Gastroesophageal sphincter (tissue), 4 donors: Measurements from ENCODE around the gene SRPK3. TPM values are rescaled to one million over a fixed set of nuclear protein-coding genes. Genes with fewer than 3 reads are reported as not detected.

Source experiments
- ATAC-seq: fragments of 150-250 bp; one replicate; pipeline ENCODE4 v1.9.1; 2016; ENCODE audit warnings: mild to moderate bottlenecking, moderate library complexity
- H3K27ac ChIP-seq, 4 donors: fragments of 200-600 bp; sonication (generic) in 3 of 4; 1 replicate in 3 of 4; 2 replicates in 1 of 4; pipeline ENCODE4 v1.5.1; 2016 to 2019
- H3K27me3 ChIP-seq: fragments of 200-600 bp; sonication (generic); one replicate; pipeline ENCODE4 v1.5.1; 2019
- H3K36me3 ChIP-seq, 2 donors: fragments of 200-600 bp; sonication (generic); one replicate each; pipeline ENCODE4 v1.5.1; 2019; ENCODE audit warnings: control low read depth in 1 of 2
- H3K4me1 ChIP-seq, 3 donors: fragments of 200-600 bp; sonication (generic); 1 replicate in 2 of 3; 2 replicates in 1 of 3; pipeline ENCODE4 v1.5.1; 2016 to 2019; ENCODE audit warnings: control low read depth in 2 of 3
- H3K4me3 ChIP-seq, 2 donors: fragments of 200-600 bp; sonication (generic); one replicate each; pipeline ENCODE4 v1.5.1; 2019; ENCODE audit warnings: mild to moderate bottlenecking in 1 of 2, moderate library complexity in 1 of 2
- H3K9me3 ChIP-seq, 3 donors: fragments of 200-600 bp; sonication (generic); one replicate each; pipeline ENCODE4 v1.5.1; 2017 to 2019; ENCODE audit warnings: control low read depth in 2 of 3
- EP300 ChIP-seq: sonication (generic); formaldehyde crosslinking; IDR thresholded peaks from one replicate; pipeline ENCODE4 v1.6.1; 2017; ENCODE audit warnings: antibody characterized with exemption, mild to moderate bottlenecking
- POLR2A ChIP-seq, 2 donors: fragments of 450-650 bp; IDR thresholded peaks; one replicate each; pipeline ENCODE4 v1.6.1; 2017; ENCODE audit warnings: antibody characterized with exemption in 2 of 2, mild to moderate bottlenecking in 2 of 2, moderate library complexity in 1 of 2
- POLR2AphosphoS5 ChIP-seq: sonication (generic); formaldehyde crosslinking; IDR thresholded peaks from one replicate; pipeline ENCODE4 v1.6.1; 2017; ENCODE audit warnings: antibody characterized with exemption
- WGBS, 2 donors: methylation state at CpG; one replicate each; pipeline ENCODE4 v1.1.5; 2018; ENCODE audit warnings: low coverage in 1 of 2; 5-methylcytosine and 5-hydroxymethylcytosine counted together
- total RNA-seq, 4 donors: library from RNA; depleted of rRNA; stranded (reverse); fragments of >200 nt; gene quantifications; one replicate each; pipeline ENCODE4 v1.1.0, GENCODE V29; 2016
- TF ChIP-seq, protein P1 (sequence below), 4 experiments: fragments of 200-600 bp in 2 of 4; fragments of 450-650 bp in 2 of 4; sonication (generic) in 1 of 4; IDR thresholded peaks; one replicate each; pipeline ENCODE4 v1.5.1; 2017 to 2019; ENCODE audit warnings: antibody characterized with exemption in 4 of 4, mild to moderate bottlenecking in 2 of 4, moderate library complexity in 2 of 4

Gene SRPK3
- total RNA-seq, 4 donors from 2014 or later, result 3.0 to 4.7 (median 4.4) TPM; not detected in 1

DNA sequence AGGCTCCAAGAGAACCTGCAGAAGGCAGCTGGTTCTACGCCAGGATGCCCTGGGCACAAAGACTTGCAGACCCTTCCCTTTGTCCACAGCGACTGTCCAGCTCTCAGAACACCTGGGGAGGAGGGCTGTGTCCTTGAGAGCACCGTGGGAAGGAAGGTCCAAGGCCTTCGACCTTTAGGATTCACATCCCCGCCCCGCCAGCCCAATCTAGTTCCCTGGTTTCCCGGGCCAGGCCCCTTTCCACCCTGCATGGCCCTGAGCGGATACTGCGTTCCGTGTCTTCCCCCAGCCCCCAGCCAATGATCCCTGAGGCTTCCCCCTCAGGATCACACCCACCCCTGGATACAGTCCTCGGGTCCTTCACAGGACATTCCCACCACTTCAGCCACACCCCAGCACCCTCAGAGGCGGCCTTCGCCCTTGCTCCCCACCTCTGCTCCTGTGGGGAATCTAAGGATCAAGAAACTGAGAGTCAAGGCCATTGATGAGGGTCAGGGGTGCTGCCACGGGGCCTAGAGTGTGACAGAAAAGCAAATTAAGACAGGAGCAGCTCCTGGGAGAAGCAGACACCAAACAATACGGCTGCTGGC is 47.1 kb upstream of the SRPK3 start:
- Histone ChIP-seq H3K9me3 (no peaks in the 10 kb centered on the region), H3K36me3 (peaks cover 0 to 61% of the 10 kb centered on the region in 2 donors), H3K27me3 (no peaks in the 10 kb centered on the region), H3K4me1 (peaks cover 0 to 7% (median 0%) of the 10 kb centered on the region in 3 donors), H3K27ac (no peak overlapping the region), H3K4me3 (no peak overlapping the region)
- TF ChIP-seq POLR2AphosphoS5 (no peak), EP300 (no peak), POLR2A (IDR thresholded peaks at IDR 0.05) (no peak)
- TF ChIP-seq, protein P1, sequence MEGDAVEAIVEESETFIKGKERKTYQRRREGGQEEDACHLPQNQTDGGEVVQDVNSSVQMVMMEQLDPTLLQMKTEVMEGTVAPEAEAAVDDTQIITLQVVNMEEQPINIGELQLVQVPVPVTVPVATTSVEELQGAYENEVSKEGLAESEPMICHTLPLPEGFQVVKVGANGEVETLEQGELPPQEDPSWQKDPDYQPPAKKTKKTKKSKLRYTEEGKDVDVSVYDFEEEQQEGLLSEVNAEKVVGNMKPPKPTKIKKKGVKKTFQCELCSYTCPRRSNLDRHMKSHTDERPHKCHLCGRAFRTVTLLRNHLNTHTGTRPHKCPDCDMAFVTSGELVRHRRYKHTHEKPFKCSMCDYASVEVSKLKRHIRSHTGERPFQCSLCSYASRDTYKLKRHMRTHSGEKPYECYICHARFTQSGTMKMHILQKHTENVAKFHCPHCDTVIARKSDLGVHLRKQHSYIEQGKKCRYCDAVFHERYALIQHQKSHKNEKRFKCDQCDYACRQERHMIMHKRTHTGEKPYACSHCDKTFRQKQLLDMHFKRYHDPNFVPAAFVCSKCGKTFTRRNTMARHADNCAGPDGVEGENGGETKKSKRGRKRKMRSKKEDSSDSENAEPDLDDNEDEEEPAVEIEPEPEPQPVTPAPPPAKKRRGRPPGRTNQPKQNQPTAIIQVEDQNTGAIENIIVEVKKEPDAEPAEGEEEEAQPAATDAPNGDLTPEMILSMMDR (IDR thresholded peaks at IDR 0.05), result no peak
- 43 to 80% methylated on average over 1 of the region's 15 CpGs for WGBS, 2 donors
- no peak for ATAC-seq

DNA sequence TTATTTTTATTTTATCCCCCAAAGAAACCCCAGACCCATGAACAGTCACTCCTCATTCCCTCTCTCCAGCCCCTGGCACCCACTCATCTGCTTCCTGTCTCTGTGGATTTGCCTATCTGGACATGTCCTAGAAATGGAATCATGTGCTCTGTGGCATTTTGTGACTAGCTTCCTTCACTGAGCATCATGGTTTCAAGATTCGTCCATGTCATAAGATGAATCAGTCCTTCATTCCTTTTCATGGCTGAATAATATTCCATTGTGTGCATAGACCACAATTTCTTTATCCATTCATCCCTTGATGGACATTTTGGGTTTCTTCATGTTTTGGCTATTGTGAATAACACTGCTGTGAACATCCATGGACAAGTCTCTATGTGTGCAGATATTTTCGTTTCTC is 46.0 kb upstream of the SRPK3 start:
- TF ChIP-seq POLR2A (IDR thresholded peaks at IDR 0.05) (no peak), POLR2AphosphoS5 (no peak), EP300 (no peak)
- TF ChIP-seq, protein P1 (IDR thresholded peaks at IDR 0.05), result no peak
- no peak for ATAC-seq

DNA sequence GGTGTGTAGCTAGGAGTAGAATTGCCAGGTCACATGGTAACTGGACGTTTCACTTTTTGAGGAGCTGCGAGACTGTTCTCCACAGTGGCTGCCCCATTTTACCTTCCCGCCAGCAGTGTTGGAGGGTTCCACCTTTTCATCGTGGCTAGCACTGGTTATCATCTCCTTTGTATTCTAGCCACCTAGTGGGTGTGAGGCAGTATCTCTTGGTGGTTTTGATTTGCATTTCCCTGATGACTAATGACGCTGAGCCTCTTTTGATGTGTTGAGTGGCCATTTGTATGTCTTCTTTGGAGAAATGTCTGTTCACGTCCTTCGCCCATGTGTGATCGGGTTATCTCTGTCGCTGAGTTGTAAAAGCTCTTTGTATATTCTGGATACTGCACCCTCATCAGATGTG is 45.6 kb upstream of the SRPK3 start:
- Histone ChIP-seq H3K4me3 (no peak overlapping the region), H3K4me1 (no peaks in the 10 kb centered on the region), H3K27ac (no peak overlapping the region), H3K9me3 (no peaks in the 10 kb centered on the region), H3K27me3 (no peaks in the 10 kb centered on the region), H3K36me3 (peaks cover 0 to 59% of the 10 kb centered on the region in 2 donors)
- no peak for ATAC-seq
- WGBS, 2 donors, result 81% methylated on average over 9 of the region's 9 CpGs; no CpG with 5 or more reads in 1 of the 2 donors
- TF ChIP-seq POLR2A (IDR thresholded peaks at IDR 0.05), result no peak
- TF ChIP-seq, protein P1 (IDR thresholded peaks at IDR 0.05), result no peak
- no peak for TF ChIP-seq EP300
- no peak for TF ChIP-seq POLR2AphosphoS5

More for the DNA sequence above, 46.0 kb upstream of the SRPK3 start:
- Histone ChIP-seq H3K9me3 (no peaks in the 10 kb centered on the region), H3K27ac (no peak overlapping the region), H3K36me3 (peaks cover 0 to 59% of the 10 kb centered on the region in 2 donors), H3K4me3 (no peak overlapping the region), H3K4me1 (no peaks in the 10 kb centered on the region), H3K27me3 (no peaks in the 10 kb centered on the region)
- WGBS, 2 donors, result 65 to 100% methylated on average over 1 to 2 of the region's 2 CpGs

DNA sequence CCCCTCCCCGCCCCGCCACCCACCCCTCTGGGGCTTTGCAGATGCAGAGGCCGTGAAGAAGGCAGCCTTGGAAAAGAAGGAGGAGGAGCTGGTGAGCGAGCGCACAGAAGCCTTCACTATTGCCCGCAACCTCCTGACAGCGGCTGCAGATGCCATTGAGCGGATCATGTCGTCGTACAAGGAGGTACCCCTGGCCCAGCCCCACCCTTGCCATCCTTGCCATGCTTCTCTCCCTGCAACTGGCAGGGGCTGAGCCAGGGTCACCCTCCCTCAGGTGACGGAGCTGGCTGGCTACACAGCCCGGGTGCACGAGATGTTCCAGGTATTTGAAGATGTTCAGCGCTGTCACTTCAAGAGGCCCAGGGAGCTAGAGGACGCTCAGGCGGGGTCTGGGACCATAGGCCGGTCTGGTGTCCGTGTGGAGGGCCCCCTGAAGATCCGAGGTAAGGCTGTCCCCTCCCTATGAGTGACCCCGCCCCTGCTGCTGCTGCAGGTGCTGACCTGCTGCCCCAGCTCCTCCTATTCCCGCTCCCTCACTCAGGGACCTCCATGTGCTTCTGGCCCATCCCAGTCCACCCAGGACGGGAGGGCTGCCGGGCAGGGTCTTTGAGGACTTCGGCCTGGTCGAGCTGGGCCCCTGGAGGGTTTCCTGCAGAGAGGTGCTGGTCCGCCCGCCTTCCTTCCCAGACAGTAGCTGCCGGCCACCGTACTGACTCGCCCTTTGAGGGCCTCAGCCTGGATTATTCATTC is 44.6 kb upstream of the SRPK3 start:
- no peak overlapping the region for H3K4me3 ChIP-seq
- TF ChIP-seq, protein P1 (IDR thresholded peaks at IDR 0.05), result no peak
- TF ChIP-seq EP300 (no peak), POLR2A (IDR thresholded peaks at IDR 0.05) (no peak)

More for the DNA sequence above, 44.6 kb upstream of the SRPK3 start:
- ATAC-seq, result peak; percentile 10
- WGBS, 2 donors, result 100% methylated on average over 6 of the region's 30 CpGs; no CpG with 5 or more reads in 1 of the 2 donors
- Histone ChIP-seq H3K27me3 (no peaks in the 10 kb centered on the region), H3K4me1 (no peaks in the 10 kb centered on the region), H3K9me3 (no peaks in the 10 kb centered on the region), H3K36me3 (peaks cover 0 to 65% of the 10 kb centered on the region in 2 donors), H3K27ac (no peak overlapping the region)
